Kidney capillary endothelial cell (primary cell): Measurements from ENCODE around the gene MAPK8IP2.
"Not testable (repeated sequence)": the region's sequence is repeated elsewhere in the genome, so short reads cannot be mapped to it uniquely, and the experiment has no call there.

Experiments
- DNase-seq: peaks from one replicate; pipeline ENCODE4 v3.0.0-alpha.2; 2018; ENCODE audit warnings: low spot score

The MAPK8IP2 gene

DNA sequence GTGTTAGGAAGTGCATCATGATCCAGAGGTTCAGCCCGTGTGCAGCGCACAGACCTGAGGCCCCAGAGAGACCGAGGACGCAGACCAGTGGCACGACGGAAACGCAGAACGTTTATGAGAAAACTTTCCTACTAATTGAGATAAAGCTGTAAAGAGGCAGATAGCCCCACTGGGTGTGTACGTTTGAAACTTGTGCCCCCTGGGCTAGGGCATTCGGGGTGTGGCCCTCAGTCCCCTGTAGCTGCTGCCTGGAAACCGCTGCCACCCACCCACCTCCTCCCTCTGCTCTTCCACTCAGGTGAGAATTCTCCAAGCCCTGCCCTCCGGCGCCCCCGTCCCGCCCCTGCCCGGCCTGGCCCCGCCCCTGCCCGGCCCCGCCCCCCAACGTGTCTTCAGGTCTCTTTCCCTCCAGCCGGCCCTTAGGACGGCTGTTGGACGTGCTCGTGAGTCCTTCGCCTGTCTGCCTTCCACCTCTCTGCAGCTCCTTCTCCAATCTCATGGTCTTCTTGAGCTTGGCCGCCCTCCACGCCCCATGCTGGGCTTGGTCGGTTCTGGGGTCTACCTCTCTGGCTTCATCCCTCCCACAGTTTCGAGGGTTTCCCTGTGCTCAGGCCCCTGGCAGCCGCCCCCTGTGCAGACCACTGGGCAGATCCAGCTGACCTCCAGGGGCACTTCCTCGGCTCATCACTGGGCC lies 12.1 kb downstream of the MAPK8IP2 start:
- no peak for DNase-seq

DNA sequence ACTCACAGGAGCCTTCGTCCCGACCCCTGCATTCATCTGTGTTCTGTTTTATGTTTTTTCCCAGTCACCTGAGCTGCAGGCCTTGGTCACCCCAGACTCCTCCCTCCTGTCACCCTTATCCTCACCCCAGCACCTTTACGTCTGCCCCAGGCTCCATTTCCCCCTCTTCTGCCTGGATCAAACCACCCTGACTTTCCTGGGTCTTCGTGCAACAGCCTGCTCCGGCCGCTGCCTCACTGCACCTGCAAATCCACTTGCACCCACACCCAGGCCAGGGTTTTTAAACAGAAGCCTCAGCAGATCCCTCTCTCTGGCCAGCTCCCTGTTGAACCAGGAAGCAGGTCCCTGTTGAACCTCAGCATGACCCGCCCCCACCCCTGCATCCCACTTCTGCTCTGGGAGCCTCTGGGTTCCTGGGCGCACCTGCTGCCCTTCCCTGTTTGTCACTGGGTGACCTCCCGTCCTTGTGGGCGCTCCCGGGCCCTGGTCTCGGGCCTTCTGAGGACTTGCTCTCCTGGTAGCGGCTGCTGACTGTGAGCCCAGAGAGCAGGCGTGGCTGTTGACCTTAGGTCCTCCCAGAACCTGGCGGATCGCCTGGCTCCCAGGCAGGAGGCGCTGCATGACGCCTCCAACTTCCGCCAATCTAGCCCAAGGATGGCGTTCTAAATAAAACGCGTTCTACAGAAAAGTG lies 12.8 kb downstream of the MAPK8IP2 start:
- DNase-seq, result no peak

DNA sequence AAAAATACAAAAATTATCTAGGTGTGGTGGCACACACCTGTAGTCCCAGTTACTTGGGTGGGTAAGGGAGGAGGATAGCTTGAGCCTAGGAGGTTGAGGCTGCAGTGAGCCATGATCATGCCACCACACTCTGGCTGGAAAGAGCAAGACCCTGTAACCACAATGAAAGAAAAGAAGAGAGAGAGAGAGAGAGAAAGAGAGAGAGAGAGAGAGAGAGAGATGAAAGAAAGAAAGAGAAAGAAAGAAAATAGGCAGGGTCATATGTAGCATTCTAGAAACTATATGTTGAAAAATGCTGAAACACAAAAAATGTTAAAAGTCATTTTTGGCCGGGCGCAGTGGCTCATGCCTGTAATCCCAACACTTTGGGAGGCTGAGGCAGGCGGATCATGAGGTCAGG lies 13.7 kb downstream of the MAPK8IP2 start:
- not testable (repeated sequence) for DNase-seq

DNA sequence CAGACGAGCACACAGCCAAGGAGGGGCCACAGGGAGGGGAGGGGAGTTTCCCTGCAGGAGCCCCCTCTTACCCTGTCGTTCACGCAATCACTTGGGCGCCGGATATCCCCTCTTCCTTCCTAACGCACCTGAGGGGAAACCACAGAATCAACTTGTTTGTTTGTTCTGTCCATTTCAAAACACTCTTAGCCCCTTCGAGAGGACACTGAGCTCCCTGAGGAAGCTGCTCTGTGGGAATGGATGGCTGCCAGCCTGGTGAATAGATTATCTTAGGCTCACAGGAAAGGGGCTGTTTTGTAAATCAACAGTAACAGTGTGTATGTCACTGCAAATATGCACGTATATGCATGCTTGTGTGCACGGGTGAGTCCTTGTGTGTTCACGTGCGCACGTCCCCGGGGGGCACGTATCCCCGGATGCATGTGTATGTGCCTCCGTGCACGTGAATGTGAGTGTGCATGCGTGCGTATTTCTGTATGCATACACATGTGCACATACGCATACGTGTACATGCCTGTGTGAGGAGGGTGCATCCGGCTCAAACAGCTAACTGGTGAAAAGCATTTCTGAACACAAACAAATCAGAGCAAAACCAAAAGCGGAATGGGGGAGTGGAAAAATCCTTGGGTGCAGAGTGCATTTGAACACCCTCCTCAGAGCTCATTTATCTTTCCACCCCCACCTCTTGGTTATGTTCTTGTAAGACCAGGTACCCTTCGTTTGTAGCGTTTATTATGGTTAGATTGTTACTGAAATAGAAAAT lies 20.2 kb downstream of the MAPK8IP2 start:
- DNase-seq, result peak; percentile 73

DNA sequence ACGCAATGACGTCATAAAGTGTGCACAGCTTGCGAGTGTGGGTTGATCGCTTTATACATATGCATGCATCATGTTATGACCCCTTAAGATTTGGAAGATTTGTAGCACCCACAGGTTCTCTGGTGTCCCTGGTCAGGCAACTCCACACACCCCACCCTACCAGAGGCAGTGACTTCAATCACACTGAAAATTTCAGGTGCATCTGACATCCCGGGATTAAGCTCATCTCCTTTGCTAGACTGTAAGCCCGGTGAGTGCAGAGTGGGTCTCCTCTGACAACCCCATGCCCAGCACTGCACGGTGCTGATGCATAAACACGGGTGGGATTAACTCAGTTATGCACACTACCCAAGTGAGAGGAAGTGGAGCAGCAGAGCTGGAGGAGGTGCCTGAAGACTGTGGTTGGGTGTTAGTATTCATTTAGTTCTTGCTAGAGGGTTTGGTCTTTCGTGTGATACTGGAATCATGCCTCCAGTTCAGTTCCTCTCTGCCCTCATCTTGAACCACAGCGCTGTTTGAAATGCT lies 20.8 kb downstream of the MAPK8IP2 start:
- DNase-seq, result no peak

DNA sequence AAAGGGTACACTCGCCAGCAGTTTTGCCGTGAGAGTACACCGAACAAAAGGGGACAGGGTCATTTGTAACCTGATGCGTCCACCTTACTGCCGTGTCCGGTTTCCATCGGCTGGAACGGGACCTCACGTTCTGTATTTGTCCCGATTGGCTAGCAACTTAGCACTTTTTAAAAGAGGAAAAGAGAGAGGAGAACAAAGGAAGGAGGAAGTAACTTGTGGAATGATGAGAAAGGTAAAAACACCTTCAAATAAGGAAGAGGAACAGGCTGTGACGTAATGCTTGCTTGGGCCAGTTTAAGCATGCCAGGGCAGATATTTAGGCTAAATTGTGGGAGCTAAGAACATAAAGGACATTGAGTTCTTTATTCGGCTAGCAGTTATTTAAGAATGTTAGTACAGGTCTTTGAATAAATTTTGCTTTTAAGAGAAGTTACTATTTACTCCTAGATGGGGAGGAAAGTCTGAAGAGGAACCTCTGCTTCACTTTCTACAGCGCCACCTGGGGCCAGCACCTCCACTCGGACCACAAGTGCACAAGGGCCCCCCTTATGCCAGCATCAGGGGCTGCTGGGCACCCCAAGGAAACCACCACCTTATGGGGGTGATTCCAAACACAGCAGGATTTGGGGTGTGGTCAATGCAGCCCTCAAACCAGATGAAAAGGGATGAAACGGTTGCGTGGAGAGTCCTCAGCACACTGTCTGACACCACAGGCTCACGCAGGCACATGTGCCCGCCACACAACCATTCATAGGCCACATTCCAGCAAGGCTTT lies 21.5 kb downstream of the MAPK8IP2 start:
- DNase-seq, result no peak

DNA sequence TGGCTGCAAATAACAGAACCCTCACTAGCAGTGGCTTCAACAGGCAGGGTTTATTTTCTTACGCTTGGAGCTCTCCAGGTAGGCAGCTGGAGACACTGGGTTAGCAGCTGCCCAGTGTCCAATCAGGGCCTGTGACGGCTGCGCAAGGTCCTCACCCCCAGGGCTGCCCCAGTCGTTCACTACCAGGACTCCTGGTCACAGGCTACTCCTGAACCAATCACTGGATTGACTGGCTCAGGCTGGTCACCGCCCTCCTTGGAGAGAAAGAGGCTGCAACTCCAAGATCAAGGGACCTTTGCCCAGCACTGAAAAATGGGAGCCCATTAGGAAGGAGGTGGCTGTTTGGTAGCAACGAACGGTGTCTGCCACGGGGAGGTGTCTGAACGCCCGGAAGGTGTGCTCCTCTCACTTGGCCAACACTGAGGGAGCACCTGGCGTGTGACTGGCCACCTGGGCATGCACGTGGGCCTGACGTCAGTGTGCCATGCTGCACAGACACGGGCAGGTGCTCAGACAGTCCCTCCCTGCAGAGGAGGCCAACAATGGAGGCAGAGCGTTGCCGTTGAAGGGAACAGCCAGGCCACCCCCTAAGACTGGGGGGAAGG lies 22.2 kb downstream of the MAPK8IP2 start:
- no peak for DNase-seq

DNA sequence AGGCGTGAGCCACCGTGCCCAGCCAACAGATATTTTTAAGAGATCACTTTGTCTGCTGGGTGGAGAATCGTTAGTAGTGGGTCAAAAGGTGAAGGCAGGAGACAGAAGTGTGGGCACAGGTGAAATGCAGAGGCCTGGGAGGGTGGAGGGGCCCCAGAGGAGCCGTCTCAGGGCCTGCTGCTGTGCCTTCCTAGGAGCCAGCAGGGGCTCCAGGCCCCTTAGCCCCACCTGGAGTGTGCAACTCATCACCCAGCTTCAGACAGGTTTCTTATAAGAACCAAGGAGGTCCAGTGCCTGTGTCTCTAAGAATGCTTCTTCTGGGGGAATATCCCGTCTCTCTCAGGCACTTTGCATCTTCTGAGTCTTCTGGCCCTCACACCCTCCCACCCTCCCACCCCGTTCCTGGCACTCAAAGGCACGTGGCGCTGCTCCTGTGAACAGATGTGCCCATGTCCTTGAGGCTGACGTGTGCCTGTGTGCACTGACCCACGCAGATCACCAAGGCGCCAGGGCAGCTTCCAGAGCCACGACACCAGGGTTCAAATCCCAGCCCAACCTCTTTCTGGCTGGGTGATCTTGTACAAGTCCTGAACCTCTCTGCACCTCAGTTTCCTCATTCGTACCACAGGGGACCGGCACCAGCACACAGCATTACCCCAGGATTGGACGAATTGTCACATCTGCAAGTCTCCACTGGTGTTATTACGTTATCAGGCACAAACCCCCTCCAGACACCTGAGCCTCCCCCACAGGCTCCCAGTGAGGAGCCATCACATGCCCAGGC lies 23.9 kb downstream of the MAPK8IP2 start:
- no peak for DNase-seq

DNA sequence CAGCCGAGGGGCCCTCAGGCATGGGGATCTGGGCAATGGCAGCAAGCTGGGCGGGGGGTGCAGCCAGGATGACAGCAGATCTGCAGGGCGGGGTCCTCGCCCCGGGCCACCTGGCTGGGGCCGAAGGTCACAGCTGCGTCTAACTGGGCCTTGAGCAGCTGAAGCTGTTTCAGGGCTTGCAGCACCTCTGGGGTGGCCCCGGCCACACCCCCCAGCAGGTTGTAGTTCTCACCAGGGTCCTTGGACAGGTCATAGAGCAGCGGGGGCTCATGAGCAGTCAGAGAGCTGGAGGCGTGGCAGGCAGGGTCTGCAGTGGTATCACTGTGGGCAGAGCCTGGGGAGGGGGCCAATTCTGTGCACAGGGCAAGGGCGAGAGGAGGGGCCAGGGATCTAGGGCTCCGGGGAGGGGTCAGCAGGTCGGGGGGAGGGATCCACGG lies 24.6 kb downstream of the MAPK8IP2 start:
- DNase-seq, result no peak

DNA sequence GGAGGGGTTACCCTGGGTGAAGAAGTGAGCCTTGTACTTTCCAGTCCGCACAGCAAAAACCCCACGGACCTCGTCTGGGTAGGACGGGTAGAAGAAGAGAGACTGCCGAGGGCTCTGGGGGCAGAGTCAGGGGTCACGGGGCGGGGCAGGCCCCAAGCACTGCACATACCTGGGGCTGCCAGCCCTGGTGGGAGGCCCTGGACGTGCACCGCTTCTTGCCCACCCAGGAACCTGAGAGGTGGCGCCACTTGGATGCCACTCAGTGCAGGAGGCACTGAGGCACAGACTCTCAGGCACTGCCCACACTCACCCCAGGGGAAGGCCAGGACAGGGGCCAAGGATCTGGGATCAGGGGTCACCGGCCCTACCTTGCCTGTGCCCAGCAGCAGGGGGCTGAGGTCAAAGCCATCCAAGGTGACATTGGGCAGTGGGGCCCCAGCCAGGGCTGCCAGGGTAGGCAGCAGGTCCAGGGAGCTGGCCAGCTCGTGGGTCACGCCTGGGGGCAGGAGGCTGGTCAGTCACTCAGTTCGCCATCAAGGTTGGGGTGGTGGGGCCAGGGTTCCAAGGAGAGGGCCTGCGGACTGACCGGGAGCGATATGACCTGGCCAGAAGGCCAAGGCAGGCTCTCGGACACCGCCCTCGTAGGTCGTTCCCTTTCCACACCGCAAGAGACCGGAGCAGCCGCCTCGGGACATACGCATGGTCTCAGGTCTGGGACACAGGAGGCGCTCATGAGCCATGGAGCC lies 25.1 kb downstream of the MAPK8IP2 start:
- DNase-seq, result no peak

DNA sequence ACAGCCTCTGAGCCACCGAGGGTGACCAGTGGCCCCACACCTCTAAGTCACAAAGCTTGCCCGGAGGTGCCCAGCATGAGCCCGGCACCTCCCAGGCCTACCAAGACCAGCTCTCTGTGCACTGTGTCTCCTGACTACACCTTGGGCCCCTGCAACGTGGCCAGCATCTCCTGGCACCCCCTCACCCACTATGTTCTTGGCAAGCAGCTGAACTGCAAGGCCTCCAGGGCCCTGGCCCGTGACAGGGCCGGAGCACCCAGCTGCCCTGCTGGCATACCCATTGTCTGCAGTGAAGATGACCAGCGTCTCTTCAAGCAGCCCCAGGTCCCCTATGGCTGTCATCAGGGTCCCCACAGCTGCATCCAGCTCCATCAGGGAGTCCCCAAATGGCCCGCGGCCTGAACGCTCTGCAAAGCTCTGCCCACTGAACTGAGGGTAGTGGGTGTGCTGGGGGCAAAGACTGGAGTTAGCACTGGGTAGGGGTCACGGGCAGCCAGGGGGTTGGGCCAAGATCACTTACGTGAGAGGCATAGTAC lies 25.8 kb downstream of the MAPK8IP2 start:
- DNase-seq, result peak; percentile 26

DNA sequence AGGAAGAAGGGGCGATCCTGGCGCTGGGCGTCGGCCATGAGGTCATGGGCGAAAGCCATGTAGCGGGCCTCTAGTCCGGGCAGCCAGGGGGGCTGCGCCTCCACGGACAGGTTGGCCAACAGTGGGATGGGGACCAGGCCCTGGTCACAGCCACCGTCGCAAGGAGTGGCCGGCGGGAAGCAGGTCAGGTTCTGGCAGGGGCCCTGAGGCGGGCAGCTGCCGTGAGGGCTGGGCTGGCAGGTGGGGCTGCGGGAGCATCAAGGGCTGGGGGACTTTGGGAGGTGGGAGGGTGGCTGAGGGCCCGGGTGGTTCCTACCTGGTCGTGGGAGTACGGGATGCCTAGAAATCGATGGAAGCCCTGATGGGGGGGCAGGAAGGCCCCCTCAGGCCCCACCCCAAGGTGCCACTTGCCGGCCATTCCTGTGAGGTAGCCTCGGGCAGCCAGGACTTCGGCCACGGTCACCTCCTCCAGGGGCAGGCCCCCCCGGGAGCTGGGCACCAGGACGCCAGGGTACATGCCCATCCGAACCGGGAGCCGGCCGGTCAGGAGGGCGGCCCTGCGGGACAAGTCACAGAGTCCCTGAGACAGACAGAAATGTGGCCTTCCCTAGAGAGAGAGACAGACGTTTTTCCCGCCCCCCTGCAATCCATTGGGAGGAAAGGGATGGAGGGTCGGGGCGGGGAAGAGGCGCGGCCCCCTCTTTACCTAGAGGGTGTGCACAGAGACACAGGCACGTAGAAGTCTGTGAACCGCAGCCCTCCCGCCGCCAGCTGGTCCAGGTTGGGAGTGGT lies 26.5 kb downstream of the MAPK8IP2 start:
- no peak for DNase-seq

DNA sequence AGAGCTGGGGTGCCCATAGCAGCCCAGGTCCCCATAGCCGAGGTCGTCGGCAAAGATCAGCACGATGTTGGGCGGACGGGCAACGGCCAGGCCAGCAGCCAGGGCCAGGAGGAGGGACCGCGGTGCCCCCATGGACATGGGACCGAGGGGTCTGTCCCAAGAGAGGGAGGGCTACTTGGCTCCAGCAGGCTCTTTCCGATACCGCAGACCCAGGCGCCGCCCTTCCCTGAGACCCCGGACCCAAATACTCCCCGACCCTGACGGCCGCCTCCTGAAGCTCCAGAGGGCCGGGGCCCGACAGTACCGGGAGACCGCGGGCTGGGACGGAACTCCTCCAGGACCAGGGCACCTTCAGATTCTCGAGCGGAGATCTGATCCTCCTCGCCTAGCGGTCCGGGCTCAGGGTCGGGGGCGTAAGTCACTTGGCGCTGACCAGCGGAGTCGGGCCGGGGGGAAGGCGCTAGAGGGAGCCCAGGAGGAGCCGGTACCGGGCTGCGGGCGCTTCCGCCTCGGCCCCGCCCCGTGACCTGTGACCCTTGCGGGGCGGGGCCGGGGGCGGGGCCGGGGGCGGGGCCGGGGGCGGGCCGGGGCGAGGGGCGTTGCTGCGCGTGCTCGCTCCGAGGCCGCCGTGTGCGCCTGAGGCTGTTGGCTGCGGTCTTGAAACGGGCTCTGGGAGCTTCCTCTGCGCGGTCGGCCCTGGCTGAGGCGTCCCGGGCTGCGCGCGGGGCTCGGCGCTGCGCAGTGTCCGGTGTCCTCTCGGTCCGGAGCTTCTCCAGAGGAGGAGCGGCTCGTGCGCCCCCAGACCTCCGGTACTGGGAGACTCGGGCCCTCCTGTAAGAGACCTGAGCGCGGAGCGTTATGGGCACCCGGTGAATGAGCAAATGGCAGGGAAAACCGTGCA lies 27.3 kb downstream of the MAPK8IP2 start, which contains the start of gene ARSA:
ARSA (minus strand) TSS at position 511 of the 901 bp plus-strand sequence; CDS start at position 138, 373 bp downstream.
- DNase-seq, result peak; percentile 80

DNA sequence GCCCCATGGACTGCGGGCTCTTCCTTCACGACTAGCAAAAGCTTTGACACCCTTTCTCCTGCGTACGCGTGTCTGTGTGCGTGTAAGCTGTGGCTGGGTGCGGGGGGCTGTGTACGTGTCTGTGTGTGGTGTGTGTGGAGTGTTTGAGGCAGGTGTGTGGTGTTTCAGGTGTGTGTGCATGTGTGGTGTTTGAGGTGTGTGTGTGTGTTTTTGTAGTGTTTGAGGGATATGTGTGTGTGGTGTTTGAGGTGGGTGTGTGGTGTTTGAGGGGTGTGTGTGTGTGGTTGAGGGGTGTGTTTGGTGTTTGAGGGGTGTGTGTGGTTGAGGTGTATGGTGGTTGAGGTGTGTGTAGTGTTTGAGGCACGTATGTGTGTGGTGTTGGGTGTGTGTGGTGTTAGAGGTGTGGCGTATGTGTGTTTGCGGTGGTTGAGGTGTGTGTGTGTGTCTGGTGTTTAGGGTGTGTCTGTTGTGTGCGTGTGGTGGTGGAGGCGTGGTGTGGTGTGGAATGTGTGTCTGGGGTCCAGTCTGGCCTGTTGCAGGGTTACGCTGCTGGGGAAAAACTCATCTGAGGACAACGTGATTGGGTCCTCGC lies 28.0 kb downstream of the MAPK8IP2 start:
- peak; percentile 26 for DNase-seq

DNA sequence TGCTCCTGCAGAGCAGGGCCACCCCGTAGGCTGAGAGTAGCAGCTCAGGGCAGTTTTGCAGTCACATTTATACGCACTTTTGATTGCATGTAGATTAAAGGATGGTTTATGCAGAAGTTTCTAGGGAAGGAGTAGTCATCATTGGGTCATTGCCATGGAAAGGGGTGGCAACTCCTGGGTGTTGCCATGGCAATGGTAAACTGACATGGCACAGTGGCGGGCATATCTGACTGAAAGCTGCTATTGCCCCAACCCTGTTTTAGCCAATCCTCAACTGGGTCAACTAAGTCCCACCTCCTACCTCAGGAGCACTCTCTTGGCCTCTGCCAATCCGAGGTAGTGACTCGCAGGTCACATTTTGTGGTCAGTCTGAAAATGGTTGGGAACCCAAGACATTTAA lies 29.8 kb downstream of the MAPK8IP2 start:
- DNase-seq, result no peak

DNA sequence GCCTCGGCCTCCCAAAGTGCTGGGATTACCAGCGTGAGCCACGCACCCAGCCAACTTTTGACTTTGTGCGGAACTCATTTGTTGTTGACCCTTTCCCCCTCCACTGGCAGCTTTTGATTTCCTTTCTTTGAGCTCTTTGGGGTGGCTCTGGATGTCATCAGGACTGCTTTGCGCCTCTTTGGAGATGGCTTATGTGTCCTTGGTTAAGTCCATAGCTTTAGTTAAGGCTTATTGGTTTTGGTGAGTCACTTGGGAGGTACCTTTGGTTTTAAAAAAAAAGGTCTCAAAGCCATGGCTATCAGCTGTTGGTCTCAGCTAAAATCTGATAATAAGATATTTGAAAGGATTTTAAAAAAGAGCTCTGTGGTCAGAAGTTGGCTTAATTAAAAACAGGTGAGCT lies 32.5 kb downstream of the MAPK8IP2 start:
- no peak for DNase-seq

DNA sequence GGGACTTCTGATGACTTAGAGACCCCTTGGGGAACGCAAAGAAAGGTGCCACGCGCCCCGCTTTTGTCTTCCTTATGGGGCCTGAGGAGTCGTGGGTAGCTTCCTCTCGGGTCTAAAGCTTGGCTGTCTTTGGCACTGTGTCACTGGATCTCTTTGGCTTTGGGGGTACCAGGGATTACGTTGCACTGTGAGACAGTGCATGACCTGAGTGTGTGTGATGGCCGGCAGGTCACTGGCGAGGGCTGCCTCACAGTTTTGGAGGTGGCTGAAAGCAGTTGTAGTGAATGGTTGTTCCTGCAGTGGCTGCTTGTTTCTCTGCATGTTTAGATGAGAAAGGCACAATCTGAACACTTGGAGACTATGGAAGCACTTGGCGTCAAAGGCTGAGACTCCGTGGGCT lies 33.2 kb downstream of the MAPK8IP2 start:
- no peak for DNase-seq
